ENCODE measurements around the gene C6orf89. TPM values are rescaled to one million over a fixed set of nuclear protein-coding genes. Genes with fewer than 3 reads are reported as not detected.
A peak's percentile ranks its signal among the peaks of the same experiment; 100 is the strongest.

C6orf89 gene
- total RNA-seq, 1 experiment from 2014 or later, result 61.1 TPM

DNA sequence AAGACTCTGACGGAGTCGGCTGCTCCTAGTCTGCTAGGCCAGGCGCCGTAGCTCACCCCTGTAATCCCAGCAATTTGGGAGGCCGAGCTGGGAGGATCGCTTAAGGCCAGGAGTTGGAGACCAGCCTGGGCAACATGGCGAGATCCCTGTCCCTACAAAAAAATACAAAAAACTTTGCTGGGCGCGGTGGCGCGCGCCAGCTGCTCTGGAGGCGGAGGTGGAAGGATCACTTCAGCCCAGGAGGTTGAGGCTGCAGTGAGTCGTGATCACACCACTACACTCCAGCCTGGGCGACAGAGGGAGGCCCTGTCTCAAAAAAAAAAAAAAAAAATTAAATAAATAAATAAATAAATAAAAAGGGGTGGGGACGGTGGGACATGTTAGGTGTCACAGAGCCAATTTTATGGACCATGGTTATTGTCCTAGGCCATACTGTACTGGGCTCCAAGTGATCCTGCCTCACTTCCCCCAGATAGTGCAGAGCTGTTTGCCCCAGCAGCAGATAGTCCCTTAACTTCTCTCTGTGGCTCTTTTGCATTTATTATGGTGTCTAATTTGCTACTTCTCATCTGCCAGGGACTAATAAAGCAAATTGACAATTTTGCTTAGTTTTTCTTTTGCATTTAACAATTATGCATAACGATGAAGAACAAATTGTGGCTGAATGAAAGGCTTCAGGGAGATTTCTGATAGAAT is 74.0 kb downstream of the C6orf89 start:
- peaks cover 54% of the 10 kb centered on the region for H3K4me1 Mint-ChIP-seq (ENCODE audit: low read depth, unreplicated experiment)
- H3K27me3 Mint-ChIP-seq (ENCODE audit: unreplicated experiment), result no peaks in the 10 kb centered on the region
- H3K4me3 Mint-ChIP-seq (ENCODE audit: low read depth, unreplicated experiment), result no peak overlapping the region
- CTCF ChIA-PET, result interaction anchor here (0.6 to 1.4 kb wide), 4 partner anchors 13 to 251 kb away, joined by 3 to 12 read pairs (median 4); no protein-coding TSS in a partner anchor
- intact Hi-C loops (cut with micrococcal nuclease; ENCODE audit: unreplicated experiment), result no loop called here
- H3K36me3 Mint-ChIP-seq (ENCODE audit: insufficient read depth, unreplicated experiment), result peaks cover 15% of the 10 kb centered on the region
- H3K27ac Mint-ChIP-seq (ENCODE audit: unreplicated experiment), result no peak overlapping the region
- H3K9me3 Mint-ChIP-seq (ENCODE audit: low read depth, unreplicated experiment), result no peaks in the 10 kb centered on the region
- TF ChIP-seq, protein P1, sequence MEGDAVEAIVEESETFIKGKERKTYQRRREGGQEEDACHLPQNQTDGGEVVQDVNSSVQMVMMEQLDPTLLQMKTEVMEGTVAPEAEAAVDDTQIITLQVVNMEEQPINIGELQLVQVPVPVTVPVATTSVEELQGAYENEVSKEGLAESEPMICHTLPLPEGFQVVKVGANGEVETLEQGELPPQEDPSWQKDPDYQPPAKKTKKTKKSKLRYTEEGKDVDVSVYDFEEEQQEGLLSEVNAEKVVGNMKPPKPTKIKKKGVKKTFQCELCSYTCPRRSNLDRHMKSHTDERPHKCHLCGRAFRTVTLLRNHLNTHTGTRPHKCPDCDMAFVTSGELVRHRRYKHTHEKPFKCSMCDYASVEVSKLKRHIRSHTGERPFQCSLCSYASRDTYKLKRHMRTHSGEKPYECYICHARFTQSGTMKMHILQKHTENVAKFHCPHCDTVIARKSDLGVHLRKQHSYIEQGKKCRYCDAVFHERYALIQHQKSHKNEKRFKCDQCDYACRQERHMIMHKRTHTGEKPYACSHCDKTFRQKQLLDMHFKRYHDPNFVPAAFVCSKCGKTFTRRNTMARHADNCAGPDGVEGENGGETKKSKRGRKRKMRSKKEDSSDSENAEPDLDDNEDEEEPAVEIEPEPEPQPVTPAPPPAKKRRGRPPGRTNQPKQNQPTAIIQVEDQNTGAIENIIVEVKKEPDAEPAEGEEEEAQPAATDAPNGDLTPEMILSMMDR (IDR thresholded peaks at IDR 0.05; ENCODE audit: unreplicated experiment), result no peak
- BruUV-seq (replicated peaks), result no TSS peak
- DNase-seq, result no peak

DNA sequence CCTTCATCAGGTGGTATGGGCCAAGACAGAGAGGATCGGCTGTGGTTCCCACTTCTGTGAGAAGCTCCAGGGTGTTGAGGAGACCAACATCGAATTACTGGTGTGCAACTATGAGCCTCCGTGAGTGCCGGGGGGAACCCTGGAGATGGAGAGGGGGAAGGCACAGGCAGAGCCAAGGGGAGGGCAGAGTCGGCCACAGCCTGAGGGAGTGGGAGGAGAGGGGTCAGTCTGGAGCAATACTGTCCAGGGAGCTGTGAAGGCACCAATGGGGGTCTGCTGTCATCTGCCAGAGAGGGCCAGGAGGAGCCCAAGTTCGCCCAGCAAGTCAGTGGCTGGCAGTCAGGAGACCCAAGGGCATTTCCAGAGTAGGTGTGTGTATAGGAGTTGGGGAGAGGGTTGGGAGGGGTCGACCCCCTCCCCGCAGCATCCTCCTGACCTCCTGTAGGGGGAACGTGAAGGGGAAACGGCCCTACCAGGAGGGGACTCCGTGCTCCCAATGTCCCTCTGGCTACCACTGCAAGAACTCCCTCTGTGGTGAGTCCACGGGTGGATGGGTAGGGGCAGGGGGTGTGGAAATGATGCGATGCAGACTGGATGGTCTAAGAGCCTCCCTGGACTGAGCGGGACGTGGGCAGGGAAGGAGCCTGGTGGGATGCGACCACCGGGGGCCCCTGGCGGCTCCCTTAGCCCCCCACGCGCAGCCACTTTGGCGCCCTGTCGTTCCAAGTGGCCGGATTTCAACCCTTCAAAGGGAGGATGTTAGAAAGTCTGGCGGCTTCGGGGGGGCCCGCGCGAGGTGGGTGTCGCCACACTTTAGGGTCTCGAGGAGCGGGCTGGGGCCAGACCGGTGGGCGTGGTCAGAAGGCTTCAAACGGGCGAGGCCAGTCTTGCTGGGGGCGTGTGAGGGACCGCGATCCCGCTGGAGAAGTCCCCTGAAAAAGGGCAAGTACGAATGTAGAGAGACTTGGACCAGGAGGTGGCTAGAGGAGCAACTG is 76.0 kb downstream of the C6orf89 start:
- BruUV-seq (replicated peaks), result no TSS peak
- H3K27me3 Mint-ChIP-seq (ENCODE audit: unreplicated experiment), result no peaks in the 10 kb centered on the region
- TF ChIP-seq, protein P1 (IDR thresholded peaks at IDR 0.05; ENCODE audit: unreplicated experiment), result no peak
- CTCF ChIA-PET, result interaction anchor here (1.4 kb wide), 1 partner anchor 11 kb away, joined by 4 read pairs; no protein-coding TSS in a partner anchor
- no peaks in the 10 kb centered on the region for H3K9me3 Mint-ChIP-seq (ENCODE audit: low read depth, unreplicated experiment)
- intact Hi-C loops (cut with micrococcal nuclease; ENCODE audit: unreplicated experiment), result no loop called here
- H3K27ac Mint-ChIP-seq (ENCODE audit: unreplicated experiment), result peak overlapping the region; percentile 18
- H3K4me3 Mint-ChIP-seq (ENCODE audit: low read depth, unreplicated experiment), result no peak overlapping the region
- no peak for DNase-seq
- peaks cover 26% of the 10 kb centered on the region for H3K36me3 Mint-ChIP-seq (ENCODE audit: insufficient read depth, unreplicated experiment)
- peaks cover 37% of the 10 kb centered on the region for H3K4me1 Mint-ChIP-seq (ENCODE audit: low read depth, unreplicated experiment)

DNA sequence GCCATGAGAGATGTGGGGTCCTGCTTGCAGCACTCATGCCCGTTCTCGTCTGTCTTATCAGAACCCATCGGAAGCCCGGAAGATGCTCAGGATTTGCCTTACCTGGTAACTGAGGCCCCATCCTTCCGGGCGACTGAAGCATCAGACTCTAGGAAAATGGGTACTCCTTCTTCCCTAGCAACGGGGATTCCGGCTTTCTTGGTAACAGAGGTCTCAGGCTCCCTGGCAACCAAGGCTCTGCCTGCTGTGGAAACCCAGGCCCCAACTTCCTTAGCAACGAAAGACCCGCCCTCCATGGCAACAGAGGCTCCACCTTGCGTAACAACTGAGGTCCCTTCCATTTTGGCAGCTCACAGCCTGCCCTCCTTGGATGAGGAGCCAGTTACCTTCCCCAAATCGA is 77.1 kb downstream of the C6orf89 start:
- CTCF ChIA-PET, result no interaction called here
- Mint-ChIP-seq H3K9me3 (ENCODE audit: low read depth, unreplicated experiment) (no peaks in the 10 kb centered on the region), H3K27ac (ENCODE audit: unreplicated experiment) (no peak overlapping the region), H3K4me3 (ENCODE audit: low read depth, unreplicated experiment) (no peak overlapping the region), H3K36me3 (ENCODE audit: insufficient read depth, unreplicated experiment) (peaks cover 36% of the 10 kb centered on the region), H3K27me3 (ENCODE audit: unreplicated experiment) (no peaks in the 10 kb centered on the region), H3K4me1 (ENCODE audit: low read depth, unreplicated experiment) (peaks cover 32% of the 10 kb centered on the region)
- TF ChIP-seq, protein P1 (IDR thresholded peaks at IDR 0.05; ENCODE audit: unreplicated experiment), result no peak
- no TSS peak for BruUV-seq (replicated peaks)
- DNase-seq, result peak; percentile 69
- intact Hi-C loops (cut with micrococcal nuclease; ENCODE audit: unreplicated experiment), result no loop called here

DNA sequence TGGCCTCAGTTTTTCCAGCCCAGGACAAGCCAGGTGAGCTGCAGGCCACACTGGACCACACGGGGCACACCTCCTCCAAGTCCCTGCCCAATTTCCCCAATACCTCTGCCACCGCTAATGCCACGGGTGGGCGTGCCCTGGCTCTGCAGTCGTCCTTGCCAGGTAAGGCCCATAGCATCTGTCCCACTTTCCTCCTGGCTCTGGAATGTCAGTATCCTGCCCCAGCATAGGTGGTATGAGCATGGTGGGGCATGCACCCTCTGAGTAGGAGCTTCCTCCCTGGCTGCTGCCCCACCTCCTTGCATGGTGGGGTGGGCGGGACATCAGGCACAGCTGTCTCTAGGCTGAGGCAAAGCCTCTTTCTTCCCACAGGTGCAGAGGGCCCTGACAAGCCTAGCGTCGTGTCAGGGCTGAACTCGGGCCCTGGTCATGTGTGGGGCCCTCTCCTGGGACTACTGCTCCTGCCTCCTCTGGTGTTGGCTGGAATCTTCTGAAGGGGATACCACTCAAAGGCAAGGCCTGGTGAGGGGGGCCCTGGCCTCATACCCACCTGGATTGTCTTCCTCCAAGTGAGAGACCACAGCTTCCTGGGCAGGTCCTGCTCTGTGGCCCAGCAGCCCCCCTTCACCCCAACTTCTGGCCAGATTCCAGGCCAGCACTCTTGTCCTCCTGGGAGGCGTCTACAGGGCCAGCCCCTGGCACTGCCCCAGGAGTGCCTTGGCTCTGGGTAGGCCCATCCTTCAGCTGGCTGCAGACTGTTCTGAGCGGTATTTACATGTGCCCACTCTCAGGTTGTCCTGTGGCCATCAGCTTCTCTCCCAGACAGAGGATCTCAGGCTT is 77.9 kb downstream of the C6orf89 start:
- H3K27ac Mint-ChIP-seq (ENCODE audit: unreplicated experiment), result no peak overlapping the region
- intact Hi-C loops (cut with micrococcal nuclease; ENCODE audit: unreplicated experiment), result no loop called here
- BruUV-seq (replicated peaks), result no TSS peak
- TF ChIP-seq, protein P1 (IDR thresholded peaks at IDR 0.05; ENCODE audit: unreplicated experiment), result no peak
- no peak for DNase-seq
- no peak overlapping the region for H3K4me3 Mint-ChIP-seq (ENCODE audit: low read depth, unreplicated experiment)
- H3K4me1 Mint-ChIP-seq (ENCODE audit: low read depth, unreplicated experiment), result peaks cover 32% of the 10 kb centered on the region
- H3K27me3 Mint-ChIP-seq (ENCODE audit: unreplicated experiment), result no peaks in the 10 kb centered on the region
- peaks cover 43% of the 10 kb centered on the region for H3K36me3 Mint-ChIP-seq (ENCODE audit: insufficient read depth, unreplicated experiment)
- no peaks in the 10 kb centered on the region for H3K9me3 Mint-ChIP-seq (ENCODE audit: low read depth, unreplicated experiment)
- CTCF ChIA-PET, result interaction anchor here (0.7 to 1.2 kb wide), 3 partner anchors 8 to 50 kb away, joined by 3 to 6 read pairs (median 3); no protein-coding TSS in a partner anchor
